K562 (cell line): ENCODE results near the gene LMX1B.

Experiments used
- AFF4 ChIP-seq: sonication (generic); formaldehyde crosslinking; IDR thresholded peaks from 2 replicates; pipeline ENCODE4 v1.8.0; 2023; ENCODE audit warnings: mild to moderate bottlenecking, missing genetic modification reagents
- ASH1L ChIP-seq: fragments of 450-650 bp; IDR thresholded peaks from 2 replicates; pipeline ENCODE4 v1.6.1; 2018; ENCODE audit warnings: borderline replicate concordance, mild to moderate bottlenecking, low read depth; ENCODE audit not compliant: partially characterized antibody
- CTCF ChIP-seq, 3 experiments: IDR thresholded peaks in 2 of 3; conservative IDR thresholded peaks in 1 of 3; 2 replicates each; pipeline ENCODE4 v1.5.1; 2011 to 2012; ENCODE audit warnings: low read length in 3 of 3, mild to moderate bottlenecking in 3 of 3, control low read depth in 2 of 3, improper control_type of control experiment in 1 of 3, inconsistent platforms in 1 of 3, low read depth in 1 of 3, mixed read lengths in 1 of 3, moderate library complexity in 1 of 3; ENCODE audit not compliant: insufficient read depth in 2 of 3
- ETV6 ChIP-seq, 3 experiments: fragments of 150-350 bp in 1 of 3; sonication (generic) in 1 of 3; formaldehyde crosslinking in 1 of 3; IDR thresholded peaks; 2 replicates each; pipeline versions ENCODE4 v1.6.1 to v1.8.0; 2014 to 2022; ENCODE audit warnings: borderline replicate concordance in 2 of 3, low read depth in 2 of 3, antibody characterized with exemption in 1 of 3, low read length in 1 of 3, mild to moderate bottlenecking in 1 of 3, missing genetic modification reagents in 1 of 3
- GABPA ChIP-seq: fragments of 200-800 bp; sonication (Bioruptor generic); conservative IDR thresholded peaks from 2 replicates; pipeline ENCODE4 v1.6.1; 2016; ENCODE audit warnings: low read depth, missing genetic modification characterization, missing compliant biosample characterization
- HDAC2 ChIP-seq: fragments of 450-650 bp; IDR thresholded peaks from 2 replicates; pipeline ENCODE4 v1.6.1; 2016; ENCODE audit warnings: mild to moderate bottlenecking
- ILK ChIP-seq: fragments of 450-650 bp; IDR thresholded peaks from 2 replicates; pipeline ENCODE4 v1.6.1; 2016; ENCODE audit warnings: missing genetic modification characterization, low read depth, mild to moderate bottlenecking, missing compliant biosample characterization, moderate library complexity, borderline replicate concordance
- NKRF ChIP-seq: fragments of 450-650 bp; IDR thresholded peaks from 2 replicates; pipeline ENCODE4 v1.6.1; 2016; ENCODE audit warnings: borderline replicate concordance
- OTX1 ChIP-seq: fragments of 450-650 bp; formaldehyde crosslinking; IDR thresholded peaks from 2 replicates; pipeline ENCODE4 v1.4.0; 2022; ENCODE audit warnings: mild to moderate bottlenecking
- TOE1 ChIP-seq, 2 experiments: fragments of 450-650 bp in 1 of 2; sonication (generic) in 1 of 2; formaldehyde crosslinking in 1 of 2; IDR thresholded peaks; 2 replicates each; pipeline versions ENCODE4 v1.7.1 to v1.8.0; 2016 to 2022; ENCODE audit warnings: borderline replicate concordance in 2 of 2, mild to moderate bottlenecking in 2 of 2, antibody characterized with exemption in 1 of 2, inconsistent platforms in 1 of 2, low read depth in 1 of 2, missing genetic modification reagents in 1 of 2, moderate library complexity in 1 of 2
- USF2 ChIP-seq: sonication (generic); formaldehyde crosslinking; IDR thresholded peaks from 2 replicates; pipeline ENCODE4 v1.5.0; 2020; ENCODE audit warnings: missing genetic modification reagents
- ZNF561 ChIP-seq: fragments of 450-650 bp; formaldehyde crosslinking; conservative IDR thresholded peaks from 2 replicates; pipeline ENCODE4 v1.4.0; 2020; ENCODE audit warnings: mild to moderate bottlenecking, moderate library complexity

GRCh38 chr9:126722252-126722921, 108.7 kb downstream of the LMX1B start:
- no peak for TF ChIP-seq ILK (tag)
- no peak for TF ChIP-seq ETV6 (IDR thresholded peaks at IDR 0.05; ENCODE audit: borderline replicate concordance in 1 of 2, low read depth in 2 of 2, low read length in 1 of 2)
- TF ChIP-seq ETV6 (CRISPR knock-in tag; IDR thresholded peaks at IDR 0.05; ENCODE audit: borderline replicate concordance) = no peak
- no peak for TF ChIP-seq ZNF561 (CRISPR knock-in tag)
- TF ChIP-seq USF2 (CRISPR knock-in tag) = no peak
- TF ChIP-seq GABPA (tag) = no peak; the same call in 1 of the 2 replicates
- TF ChIP-seq NKRF = no peak
- TF ChIP-seq ASH1L = no peak
- TF ChIP-seq TOE1 (IDR thresholded peaks at IDR 0.05; ENCODE audit: borderline replicate concordance) = no peak
- TF ChIP-seq TOE1 (CRISPR knock-in tag; IDR thresholded peaks at IDR 0.05; ENCODE audit: borderline replicate concordance, low read depth) = no peak
- no peak for TF ChIP-seq CTCF (IDR thresholded peaks at IDR 0.05 in 2 of 3, conservative IDR thresholded peaks at IDR 0.05 in 1 of 3; ENCODE audit: insufficient read depth in 2 of 3, low read depth in 1 of 3, low read length in 3 of 3)
- no peak for TF ChIP-seq HDAC2
- TF ChIP-seq OTX1 (CRISPR knock-in tag) = no peak
- no peak for TF ChIP-seq AFF4 (CRISPR knock-in tag)
